Peyer's patch (tissue), 4 donors: ENCODE data around the gene SAMD1.

Experiments
- CTCF ChIP-seq, 6 experiments: fragments of 450-650 bp in 4 of 6; fragments of 200-600 bp in 2 of 6; sonication (generic) in 1 of 6; IDR thresholded peaks; one replicate each; pipeline ENCODE4 v1.5.1; 2017 to 2019; ENCODE audit warnings: antibody characterized with exemption in 6 of 6, mild to moderate bottlenecking in 3 of 6, moderate library complexity in 1 of 6
- POLR2A ChIP-seq, 2 donors: fragments of 450-650 bp; IDR thresholded peaks; one replicate each; pipeline ENCODE4 v1.5.1; 2017; ENCODE audit warnings: antibody characterized with exemption in 2 of 2, mild to moderate bottlenecking in 2 of 2, moderate library complexity in 2 of 2

- TF ChIP-seq POLR2A (IDR thresholded peaks at IDR 0.05) (no peak), CTCF (IDR thresholded peaks at IDR 0.05) (no peak)
Observed at GRCh38 chr19:14093117-14093823, 2.7 kb upstream of the SAMD1 start.
